Measurements from ENCODE around the gene PCDHGA12. TPM values are rescaled to one million over a fixed set of nuclear protein-coding genes. Genes with fewer than 3 reads are reported as not detected.

Gene PCDHGA12
- total RNA-seq, 1 experiment from 2014 or later = 0.17 TPM

DNA sequence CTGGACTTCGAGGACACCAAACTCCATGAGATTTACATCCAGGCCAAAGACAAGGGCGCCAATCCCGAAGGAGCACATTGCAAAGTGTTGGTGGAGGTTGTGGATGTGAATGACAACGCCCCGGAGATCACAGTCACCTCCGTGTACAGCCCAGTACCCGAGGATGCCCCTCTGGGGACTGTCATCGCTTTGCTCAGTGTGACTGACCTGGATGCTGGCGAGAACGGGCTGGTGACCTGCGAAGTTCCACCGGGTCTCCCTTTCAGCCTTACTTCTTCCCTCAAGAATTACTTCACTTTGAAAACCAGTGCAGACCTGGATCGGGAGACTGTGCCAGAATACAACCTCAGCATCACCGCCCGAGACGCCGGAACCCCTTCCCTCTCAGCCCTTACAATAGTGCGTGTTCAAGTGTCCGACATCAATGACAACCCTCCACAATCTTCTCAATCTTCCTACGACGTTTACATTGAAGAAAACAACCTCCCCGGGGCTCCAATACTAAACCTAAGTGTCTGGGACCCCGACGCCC is 46.8 kb downstream of the PCDHGA12 start:
- BruUV-seq (replicated peaks) = no TSS peak
- Histone ChIP-seq H3K36me3 (ENCODE audit: control insufficient read depth in 1 of 2, insufficient read depth in 2 of 2, low read length in 2 of 2) (no peaks in the 10 kb centered on the region), H3K9me3 (ENCODE audit: control insufficient read depth in 1 of 2, insufficient read depth in 1 of 2, low read depth in 1 of 2, low read length in 2 of 2) (no peaks in the 10 kb centered on the region), H3K9me2 (ENCODE audit: insufficient read depth) (no peaks in the 10 kb centered on the region), H3K27me3 (ENCODE audit: insufficient read depth, low read length) (no peaks in the 10 kb centered on the region), H3K9ac (ENCODE audit: low read length) (no peak overlapping the region), H2AFZ (ENCODE audit: low read depth, low read length, poor library complexity, severe bottlenecking) (no peak overlapping the region), H3K4me2 (ENCODE audit: low read length) (no peak overlapping the region), H3K79me2 (ENCODE audit: insufficient read depth, low read length) (no peaks in the 10 kb centered on the region), H4K20me1 (ENCODE audit: insufficient read depth) (no peaks in the 10 kb centered on the region), H3K4me3 (replicated peaks in 1 of 2; ENCODE audit: low read depth in 1 of 2, low read length in 2 of 2) (no peak overlapping the region), H3K4me1 (ENCODE audit: control insufficient read depth in 1 of 2, insufficient read depth in 2 of 2, low read length in 2 of 2) (no peaks in the 10 kb centered on the region), H3K27ac (ENCODE audit: low read depth, low read length) (no peak overlapping the region)
- no peak for TF ChIP-seq ELF1 (IDR thresholded peaks at IDR 0.05; ENCODE audit: borderline replicate concordance, low read depth)
- POLR2A ChIA-PET = no interaction called here
- RAD21 ChIA-PET (ENCODE audit: low non-redundant PET in 1 of 2, low total read pairs in 2 of 2, uncharacterized antibody in 2 of 2, unreplicated experiment in 2 of 2) = no interaction called here
- no peak for ATAC-seq
- CTCF ChIA-PET = no interaction called here
- intact Hi-C loops (cut with micrococcal nuclease) = no loop called here
- no peak for DNase-seq (ENCODE audit: low read depth, low spot score)

DNA sequence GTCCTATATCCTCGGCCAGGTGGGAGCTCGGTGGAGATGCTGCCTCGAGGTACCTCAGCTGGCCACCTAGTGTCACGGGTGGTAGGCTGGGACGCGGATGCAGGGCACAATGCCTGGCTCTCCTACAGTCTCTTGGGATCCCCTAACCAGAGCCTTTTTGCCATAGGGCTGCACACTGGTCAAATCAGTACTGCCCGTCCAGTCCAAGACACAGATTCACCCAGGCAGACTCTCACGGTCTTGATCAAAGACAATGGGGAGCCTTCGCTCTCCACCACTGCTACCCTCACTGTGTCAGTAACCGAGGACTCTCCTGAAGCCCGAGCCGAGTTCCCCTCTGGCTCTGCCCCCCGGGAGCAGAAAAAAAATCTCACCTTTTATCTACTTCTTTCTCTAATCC is 47.5 kb downstream of the PCDHGA12 start:
- POLR2A ChIA-PET = no interaction called here
- no TSS peak for BruUV-seq (replicated peaks)
- H3K79me2 ChIP-seq (ENCODE audit: insufficient read depth, low read length) = no peaks in the 10 kb centered on the region
- no peaks in the 10 kb centered on the region for H4K20me1 ChIP-seq (ENCODE audit: insufficient read depth)
- no peak overlapping the region for H3K9ac ChIP-seq (ENCODE audit: low read length)
- no peak overlapping the region for H3K27ac ChIP-seq (ENCODE audit: low read depth, low read length)
- ATAC-seq = no peak
- H3K4me3 ChIP-seq (replicated peaks in 1 of 2; ENCODE audit: low read depth in 1 of 2, low read length in 2 of 2) = no peak overlapping the region
- no peak overlapping the region for H2AFZ ChIP-seq (ENCODE audit: low read depth, low read length, poor library complexity, severe bottlenecking)
- CTCF ChIA-PET = no interaction called here
- H3K9me2 ChIP-seq (ENCODE audit: insufficient read depth) = no peaks in the 10 kb centered on the region
- H3K4me1 ChIP-seq (ENCODE audit: control insufficient read depth in 1 of 2, insufficient read depth in 2 of 2, low read length in 2 of 2) = no peaks in the 10 kb centered on the region
- TF ChIP-seq, protein P1, sequence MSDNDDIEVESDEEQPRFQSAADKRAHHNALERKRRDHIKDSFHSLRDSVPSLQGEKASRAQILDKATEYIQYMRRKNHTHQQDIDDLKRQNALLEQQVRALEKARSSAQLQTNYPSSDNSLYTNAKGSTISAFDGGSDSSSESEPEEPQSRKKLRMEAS (IDR thresholded peaks at IDR 0.05) = no peak
- TF ChIP-seq FOSL1 (IDR thresholded peaks at IDR 0.05; ENCODE audit: low read depth) (no peak), TCF7L2 (IDR thresholded peaks at IDR 0.05; ENCODE audit: borderline replicate concordance, extremely low read depth, insufficient read depth, insufficient read length) (no peak), CEBPB (IDR thresholded peaks at IDR 0.05; ENCODE audit: low read depth) (no peak)
- TF ChIP-seq, protein P2, sequence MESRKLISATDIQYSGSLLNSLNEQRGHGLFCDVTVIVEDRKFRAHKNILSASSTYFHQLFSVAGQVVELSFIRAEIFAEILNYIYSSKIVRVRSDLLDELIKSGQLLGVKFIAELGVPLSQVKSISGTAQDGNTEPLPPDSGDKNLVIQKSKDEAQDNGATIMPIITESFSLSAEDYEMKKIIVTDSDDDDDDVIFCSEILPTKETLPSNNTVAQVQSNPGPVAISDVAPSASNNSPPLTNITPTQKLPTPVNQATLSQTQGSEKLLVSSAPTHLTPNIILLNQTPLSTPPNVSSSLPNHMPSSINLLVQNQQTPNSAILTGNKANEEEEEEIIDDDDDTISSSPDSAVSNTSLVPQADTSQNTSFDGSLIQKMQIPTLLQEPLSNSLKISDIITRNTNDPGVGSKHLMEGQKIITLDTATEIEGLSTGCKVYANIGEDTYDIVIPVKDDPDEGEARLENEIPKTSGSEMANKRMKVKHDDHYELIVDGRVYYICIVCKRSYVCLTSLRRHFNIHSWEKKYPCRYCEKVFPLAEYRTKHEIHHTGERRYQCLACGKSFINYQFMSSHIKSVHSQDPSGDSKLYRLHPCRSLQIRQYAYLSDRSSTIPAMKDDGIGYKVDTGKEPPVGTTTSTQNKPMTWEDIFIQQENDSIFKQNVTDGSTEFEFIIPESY (IDR thresholded peaks at IDR 0.05; ENCODE audit: extremely low read depth, insufficient replicate concordance, low read length) = no peak
- no peak overlapping the region for H3K4me2 ChIP-seq (ENCODE audit: low read length)
- no peaks in the 10 kb centered on the region for H3K9me3 ChIP-seq (ENCODE audit: control insufficient read depth in 1 of 2, insufficient read depth in 1 of 2, low read depth in 1 of 2, low read length in 2 of 2)
- RAD21 ChIA-PET (ENCODE audit: low non-redundant PET in 1 of 2, low total read pairs in 2 of 2, uncharacterized antibody in 2 of 2, unreplicated experiment in 2 of 2) = no interaction called here
- H3K36me3 ChIP-seq (ENCODE audit: control insufficient read depth in 1 of 2, insufficient read depth in 2 of 2, low read length in 2 of 2) = no peaks in the 10 kb centered on the region
- intact Hi-C loops (cut with micrococcal nuclease) = no loop called here
- H3K27me3 ChIP-seq (ENCODE audit: insufficient read depth, low read length) = no peaks in the 10 kb centered on the region
- DNase-seq (ENCODE audit: low read depth, low spot score) = no peak

All from HCT116 (cell line).